Smooth muscle cell (in vitro differentiated cells): Measurements from ENCODE around the gene SERP2. TPM values are rescaled to one million over a fixed set of nuclear protein-coding genes. Genes with fewer than 3 reads are reported as not detected.

Experiments used
- DNase-seq: peaks from one replicate; lab custom pipeline; 2025; ENCODE audit not compliant: unreplicated experiment; lab: John Stamatoyannopoulos, UW
- H2AFZ ChIP-seq: fragments of 200-600 bp; sonication (generic); 2 replicates; pipeline ENCODE4 v1.6.0; 2016; ENCODE audit warnings: antibody characterized with exemption, low read depth, mild to moderate bottlenecking
- H3F3A ChIP-seq: fragments of 200-600 bp; sonication (generic); 2 replicates; pipeline ENCODE4 v1.6.0; 2017; ENCODE audit warnings: antibody characterized with exemption, low read depth
- H3K27ac ChIP-seq: fragments of 200-600 bp; sonication (generic); 2 replicates; pipeline ENCODE4 v1.5.1; 2016; ENCODE audit warnings: low read depth, mild to moderate bottlenecking
- H3K27me3 ChIP-seq: fragments of 200-600 bp; sonication (generic); 2 replicates; pipeline ENCODE4 v1.6.1; 2016; ENCODE audit warnings: low read depth, mild to moderate bottlenecking
- H3K36me3 ChIP-seq: fragments of 200-600 bp; sonication (generic); 2 replicates; pipeline ENCODE4 v1.5.1; 2016; ENCODE audit warnings: low read depth
- H3K4me1 ChIP-seq: fragments of 200-600 bp; sonication (generic); 2 replicates; pipeline ENCODE4 v1.5.1; 2016; ENCODE audit warnings: low read depth
- H3K4me2 ChIP-seq: fragments of 200-600 bp; sonication (generic); 2 replicates; pipeline ENCODE4 v1.6.0; 2016; ENCODE audit warnings: mild to moderate bottlenecking
- H3K4me3 ChIP-seq: fragments of 200-600 bp; sonication (generic); 2 replicates; pipeline ENCODE4 v1.5.1; 2016; ENCODE audit warnings: mild to moderate bottlenecking
- H3K79me2 ChIP-seq: fragments of 200-600 bp; sonication (generic); 2 replicates; pipeline ENCODE4 v1.6.0; 2016; ENCODE audit warnings: low read depth, mild to moderate bottlenecking
- H3K9ac ChIP-seq: fragments of 200-600 bp; sonication (generic); 2 replicates; pipeline ENCODE4 v1.6.0; 2016; ENCODE audit warnings: low read depth
- H3K9me3 ChIP-seq: fragments of 200-600 bp; sonication (generic); replicated peaks from 2 replicates; pipeline ENCODE4 v1.5.1; 2016; ENCODE audit warnings: low read depth
- H4K20me1 ChIP-seq: fragments of 200-600 bp; sonication (generic); 2 replicates; pipeline ENCODE4 v1.6.0; 2016; ENCODE audit warnings: low read depth
- WGBS: methylation state at CpG from one replicate; pipeline ENCODE4 v1.1.7; 2016; ENCODE audit warnings: low lambda C conversion rate; 5-methylcytosine and 5-hydroxymethylcytosine counted together
- polyA plus RNA-seq: library from polyadenylated mRNA; unstranded; fragments of >200 nt; fragmentation: Nextera tagmentation; extraction: Ambion mirVana; gene quantifications from 2 replicates; pipeline ENCODE4 v1.2.1, GENCODE V29; 2016
- total RNA-seq: library from RNA; depleted of rRNA; stranded (reverse); fragments of >200 nt; gene quantifications from 2 replicates; pipeline ENCODE4 v1.2.3, GENCODE V29; 2014
- TF ChIP-seq, protein P1 (sequence below): fragments of 200-600 bp; sonication (generic); IDR thresholded peaks from 2 replicates; pipeline ENCODE4 v1.5.1; 2017; ENCODE audit warnings: borderline replicate concordance, mild to moderate bottlenecking, antibody characterized with exemption; ENCODE audit not compliant: insufficient read depth, poor library complexity, severe bottlenecking

SERP2 gene
- total and polyA plus RNA-seq, 2 experiments from 2014 or later, result 1.8 to 2.1 TPM

DNA sequence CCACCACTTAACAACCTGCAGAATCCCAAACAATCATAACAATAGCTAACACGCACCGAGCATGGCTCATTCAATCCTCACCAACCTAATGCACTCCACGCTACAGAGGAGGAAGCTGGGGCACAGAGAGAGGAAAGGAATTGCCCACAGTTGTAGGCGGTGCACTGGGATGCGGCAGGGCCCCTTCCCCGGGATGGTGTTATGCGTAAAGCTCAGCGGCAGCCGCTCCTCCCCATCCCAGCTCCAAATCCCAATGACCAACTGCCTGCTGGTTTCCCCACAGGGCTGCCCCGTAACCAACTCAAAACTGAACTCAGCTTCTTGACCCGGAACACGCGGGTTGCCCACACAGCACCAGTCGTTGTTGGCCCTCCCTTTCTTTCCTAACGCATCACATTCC lies 42.2 kb downstream of the SERP2 start:
- H3K4me2 ChIP-seq, result no peak overlapping the region
- no peaks in the 10 kb centered on the region for H3K4me1 ChIP-seq
- WGBS, result 77% methylated on average over 13 of the region's 15 CpGs
- H4K20me1 ChIP-seq, result no peaks in the 10 kb centered on the region
- no peaks in the 10 kb centered on the region for H3K9me3 ChIP-seq
- H3K9ac ChIP-seq, result no peak overlapping the region
- H3K4me3 ChIP-seq, result no peak overlapping the region
- H3K27me3 ChIP-seq, result no peaks in the 10 kb centered on the region
- TF ChIP-seq, protein P1, sequence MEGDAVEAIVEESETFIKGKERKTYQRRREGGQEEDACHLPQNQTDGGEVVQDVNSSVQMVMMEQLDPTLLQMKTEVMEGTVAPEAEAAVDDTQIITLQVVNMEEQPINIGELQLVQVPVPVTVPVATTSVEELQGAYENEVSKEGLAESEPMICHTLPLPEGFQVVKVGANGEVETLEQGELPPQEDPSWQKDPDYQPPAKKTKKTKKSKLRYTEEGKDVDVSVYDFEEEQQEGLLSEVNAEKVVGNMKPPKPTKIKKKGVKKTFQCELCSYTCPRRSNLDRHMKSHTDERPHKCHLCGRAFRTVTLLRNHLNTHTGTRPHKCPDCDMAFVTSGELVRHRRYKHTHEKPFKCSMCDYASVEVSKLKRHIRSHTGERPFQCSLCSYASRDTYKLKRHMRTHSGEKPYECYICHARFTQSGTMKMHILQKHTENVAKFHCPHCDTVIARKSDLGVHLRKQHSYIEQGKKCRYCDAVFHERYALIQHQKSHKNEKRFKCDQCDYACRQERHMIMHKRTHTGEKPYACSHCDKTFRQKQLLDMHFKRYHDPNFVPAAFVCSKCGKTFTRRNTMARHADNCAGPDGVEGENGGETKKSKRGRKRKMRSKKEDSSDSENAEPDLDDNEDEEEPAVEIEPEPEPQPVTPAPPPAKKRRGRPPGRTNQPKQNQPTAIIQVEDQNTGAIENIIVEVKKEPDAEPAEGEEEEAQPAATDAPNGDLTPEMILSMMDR, result no peak
- no peaks in the 10 kb centered on the region for H3K79me2 ChIP-seq
- H3F3A ChIP-seq, result no peaks in the 10 kb centered on the region
- no peak for DNase-seq
- no peak overlapping the region for H2AFZ ChIP-seq
- H3K36me3 ChIP-seq, result no peaks in the 10 kb centered on the region
- H3K27ac ChIP-seq, result no peak overlapping the region

DNA sequence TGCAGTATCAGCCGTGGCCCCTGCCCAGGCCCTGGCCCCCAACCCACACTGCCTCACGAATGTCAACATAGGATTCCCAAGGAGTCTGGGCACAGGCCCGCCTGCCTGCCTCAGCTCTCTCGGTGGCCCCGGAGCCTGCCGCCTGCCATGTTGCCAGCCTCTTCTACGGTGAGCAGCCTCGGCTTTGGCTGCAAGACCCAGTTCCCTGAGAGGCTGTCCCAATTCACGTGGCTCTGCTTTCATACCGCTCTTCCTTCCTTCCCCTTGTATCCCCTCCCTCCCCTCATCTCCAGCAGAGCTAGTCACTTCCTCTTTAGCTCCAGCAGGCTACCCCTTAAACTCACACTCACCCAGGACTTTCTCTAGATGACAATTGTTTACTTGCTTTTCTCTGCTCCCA lies 42.7 kb downstream of the SERP2 start:
- Histone ChIP-seq H3K27me3 (no peaks in the 10 kb centered on the region), H3K4me3 (no peak overlapping the region), H3K4me1 (no peaks in the 10 kb centered on the region), H3K9ac (no peak overlapping the region), H3K36me3 (no peaks in the 10 kb centered on the region), H3K79me2 (no peaks in the 10 kb centered on the region), H3F3A (no peaks in the 10 kb centered on the region), H3K9me3 (no peaks in the 10 kb centered on the region), H4K20me1 (no peaks in the 10 kb centered on the region), H3K27ac (no peak overlapping the region), H3K4me2 (no peak overlapping the region), H2AFZ (no peak overlapping the region)
- 89% methylated on average over 10 of the region's 10 CpGs for WGBS
- no peak for DNase-seq
- TF ChIP-seq, protein P1, result no peak

DNA sequence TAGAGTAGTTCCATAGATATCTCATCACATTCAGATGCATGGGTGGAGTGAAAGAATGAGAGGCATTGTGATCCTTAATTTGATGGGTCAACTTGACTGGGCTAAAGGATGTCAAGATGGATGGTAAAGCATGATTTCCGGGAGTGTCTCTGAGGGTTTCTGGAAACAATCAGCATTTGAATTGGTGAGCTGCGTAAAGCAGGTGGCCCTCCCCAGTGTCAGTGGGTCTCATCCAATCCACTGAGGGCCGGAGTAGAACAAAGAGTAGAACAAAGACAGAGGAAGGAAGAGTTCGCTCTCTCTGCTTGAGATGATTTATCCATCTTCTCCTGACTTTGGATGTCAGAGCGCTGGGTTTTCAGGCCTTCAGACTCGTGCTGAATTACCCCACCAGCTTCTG lies 43.1 kb downstream of the SERP2 start:
- Histone ChIP-seq H3K36me3 (no peaks in the 10 kb centered on the region), H3K9ac (no peak overlapping the region), H3K4me3 (no peak overlapping the region), H2AFZ (no peak overlapping the region), H3K27me3 (no peaks in the 10 kb centered on the region), H3K79me2 (no peaks in the 10 kb centered on the region), H3K4me1 (no peaks in the 10 kb centered on the region), H4K20me1 (no peaks in the 10 kb centered on the region), H3K4me2 (no peak overlapping the region), H3K27ac (no peak overlapping the region), H3F3A (no peaks in the 10 kb centered on the region), H3K9me3 (no peaks in the 10 kb centered on the region)
- TF ChIP-seq, protein P1, result no peak
- WGBS, result 95% methylated on average over 6 of the region's 6 CpGs
- DNase-seq, result no peak

DNA sequence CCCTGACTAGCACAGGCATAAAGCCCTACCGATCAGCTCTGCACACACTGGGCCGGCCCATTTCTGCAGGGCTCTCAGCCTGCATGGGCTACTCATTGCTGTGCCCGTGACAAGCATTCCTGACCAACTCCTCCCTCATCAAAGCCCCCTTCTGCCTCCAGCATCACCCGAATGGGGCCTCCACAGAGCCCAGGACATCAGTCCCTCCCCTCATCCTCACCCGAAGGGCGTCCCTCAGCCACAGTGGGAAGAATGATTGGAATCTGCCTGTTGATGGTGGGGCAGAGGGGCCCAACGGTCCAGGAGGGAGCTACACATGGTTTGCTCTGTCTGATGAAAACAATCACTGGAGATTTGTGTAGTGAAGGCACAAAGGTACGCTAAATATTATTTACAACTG lies 43.8 kb downstream of the SERP2 start:
- no peaks in the 10 kb centered on the region for H3K4me1 ChIP-seq
- H3K4me3 ChIP-seq, result no peak overlapping the region
- no peaks in the 10 kb centered on the region for H3K79me2 ChIP-seq
- H3K36me3 ChIP-seq, result no peaks in the 10 kb centered on the region
- no peaks in the 10 kb centered on the region for H3K9me3 ChIP-seq
- no peaks in the 10 kb centered on the region for H4K20me1 ChIP-seq
- WGBS, result 71% methylated on average over 8 of the region's 8 CpGs
- H3F3A ChIP-seq, result no peaks in the 10 kb centered on the region
- TF ChIP-seq, protein P1, result no peak
- H3K27me3 ChIP-seq, result no peaks in the 10 kb centered on the region
- no peak overlapping the region for H2AFZ ChIP-seq
- no peak for DNase-seq
- no peak overlapping the region for H3K9ac ChIP-seq
- no peak overlapping the region for H3K4me2 ChIP-seq
- no peak overlapping the region for H3K27ac ChIP-seq
